Stimulated activated CD8-positive, alpha-beta memory T cell treated with anti-CD3 and anti-CD28 coated beads, Interleukin-2, amount 100 ng/mL, for 48 hours (primary cell): ENCODE data around the gene ECE1.

Experiments
- DNase-seq, 2 donors: peaks; one replicate each; pipeline ENCODE4 v3.0.0-alpha.2; 2020; ENCODE audit warnings: low read depth in 2 of 2

Gene ECE1

DNA sequence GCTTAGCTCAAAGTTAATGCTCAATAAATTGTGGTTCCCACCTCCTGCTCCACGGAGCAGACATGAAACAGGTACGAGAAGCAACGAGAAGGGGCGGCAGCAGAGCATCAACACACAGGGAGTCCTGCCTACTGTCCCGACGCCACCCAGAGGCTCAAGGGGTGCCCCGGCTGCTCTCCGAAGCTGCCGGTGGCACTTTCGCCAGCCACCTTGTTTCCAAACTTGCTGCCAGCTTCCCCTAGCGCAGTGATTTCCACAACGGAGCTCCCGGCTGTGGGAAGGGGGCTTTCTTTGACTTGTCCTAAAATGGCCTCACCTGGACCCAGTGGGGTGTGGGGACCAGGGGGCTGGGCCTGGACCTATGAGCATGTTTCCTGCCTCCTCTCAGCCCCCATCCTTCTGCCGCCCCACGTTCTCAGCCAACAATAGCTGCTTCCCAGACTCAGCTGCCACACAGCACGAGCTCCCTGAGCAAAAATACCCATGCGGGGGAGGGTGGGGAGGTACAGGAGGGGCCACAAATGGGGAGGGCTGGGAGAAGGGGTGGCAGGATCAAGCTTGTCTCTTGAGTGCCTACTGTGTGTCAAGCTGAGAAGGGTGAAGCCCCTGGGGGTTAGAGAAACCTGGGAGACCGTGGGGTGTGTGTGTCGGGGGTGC is 35.6 kb upstream of the ECE1 start:
- DNase-seq, result no peak

DNA sequence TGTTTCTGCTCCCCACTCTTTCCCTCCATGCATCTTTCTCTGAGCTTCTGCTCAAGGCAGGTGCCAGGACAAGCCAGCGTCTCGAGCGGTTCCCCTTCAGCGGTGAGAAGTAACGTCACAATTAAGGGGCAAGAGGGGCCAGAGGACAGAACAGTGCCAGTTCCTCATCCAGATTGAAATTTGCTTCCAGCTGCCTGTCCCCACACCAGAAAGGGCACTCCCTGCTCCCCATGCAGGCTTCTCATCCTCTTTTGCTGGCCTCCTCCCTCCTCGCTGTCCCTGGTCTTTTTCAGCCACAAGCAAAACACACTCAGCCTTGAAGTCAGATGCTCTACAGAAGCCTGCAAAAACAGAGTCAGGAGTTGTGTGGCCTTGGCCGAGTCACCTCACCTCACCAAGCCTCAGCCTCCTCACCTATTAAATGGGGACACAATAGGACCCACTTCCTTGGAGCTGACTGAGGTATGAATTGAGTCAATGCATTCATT is 35.0 kb upstream of the ECE1 start:
- DNase-seq, result no peak

- DNase-seq, result peak; percentile 63 to 73
These were observed 34.3 kb upstream of the ECE1 start for GRCh38 chr1:21324368-21325141.

DNA sequence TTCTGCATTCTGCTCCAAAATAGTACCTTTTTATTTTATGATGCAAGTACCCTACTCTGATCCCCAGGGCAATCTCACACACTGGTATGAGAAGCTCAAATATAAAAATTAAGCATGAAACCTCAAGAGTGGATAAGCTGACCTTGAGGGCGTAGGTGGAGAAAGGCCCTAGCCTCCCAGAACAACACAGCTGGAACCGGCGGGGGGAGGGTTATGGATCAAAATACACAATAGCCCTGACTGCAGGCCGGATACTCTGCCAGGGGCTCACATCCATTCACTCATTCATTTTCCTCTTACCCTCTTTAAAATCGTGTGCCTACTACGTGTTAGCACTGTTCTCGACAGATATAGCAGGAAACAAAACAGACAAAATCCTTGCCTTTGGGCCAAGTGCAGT is 32.8 kb upstream of the ECE1 start:
- no peak for DNase-seq

DNA sequence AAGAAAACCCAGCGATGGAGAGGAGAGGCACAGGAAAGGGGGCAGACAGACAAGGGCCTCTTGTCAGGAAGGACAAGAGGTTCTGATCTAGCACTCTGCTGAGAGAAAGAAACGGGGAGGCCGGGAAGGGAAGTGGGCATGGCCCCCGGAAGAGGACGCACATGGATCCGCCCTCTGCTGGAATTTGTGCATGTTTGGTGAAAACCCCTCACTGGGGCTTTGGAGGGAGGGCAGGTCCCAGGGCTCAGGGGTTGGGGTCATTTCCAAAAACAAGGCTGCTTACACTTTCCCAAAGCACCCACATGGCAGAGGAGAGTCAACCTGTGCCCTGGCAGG is 32.4 kb upstream of the ECE1 start:
- no peak for DNase-seq

DNA sequence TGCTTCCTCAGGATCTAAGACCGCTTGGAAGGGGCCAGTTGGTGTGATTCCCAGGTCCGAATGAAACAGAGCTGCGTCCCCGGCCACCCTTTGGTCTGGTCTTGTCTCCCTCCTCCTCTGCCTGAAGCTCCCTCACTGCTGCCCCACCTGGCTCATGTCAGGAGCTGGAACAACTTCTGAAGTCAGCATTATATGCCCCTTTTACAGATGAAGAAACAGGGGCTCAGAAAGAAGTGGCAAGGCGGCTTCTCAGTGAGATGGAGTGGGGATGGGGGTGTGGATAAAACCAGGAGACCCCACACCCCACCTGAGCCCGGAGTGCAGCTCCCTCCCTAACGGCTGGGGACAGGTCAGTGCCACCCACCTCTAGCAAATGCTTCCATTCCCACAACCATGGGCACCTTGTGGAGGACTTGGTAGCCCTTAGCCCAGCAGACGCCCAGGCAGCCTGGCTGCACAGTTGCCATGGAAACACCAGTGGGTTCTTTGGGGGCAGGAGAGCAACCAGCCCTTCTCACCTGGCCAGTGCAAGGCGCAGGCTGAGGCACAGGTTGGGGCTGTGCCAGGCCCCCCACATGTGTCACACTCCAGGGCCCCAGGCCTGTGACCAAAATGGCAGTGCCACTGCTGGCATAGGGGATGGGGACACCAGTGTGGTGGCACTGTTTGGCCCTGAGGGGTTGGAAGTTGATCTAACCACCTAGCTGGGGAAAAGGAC is 31.9 kb upstream of the ECE1 start:
- no peak for DNase-seq

GRCh38 chr1:21320410-21321108 is 30.3 kb upstream of the ECE1 start:
- no peak for DNase-seq

DNA sequence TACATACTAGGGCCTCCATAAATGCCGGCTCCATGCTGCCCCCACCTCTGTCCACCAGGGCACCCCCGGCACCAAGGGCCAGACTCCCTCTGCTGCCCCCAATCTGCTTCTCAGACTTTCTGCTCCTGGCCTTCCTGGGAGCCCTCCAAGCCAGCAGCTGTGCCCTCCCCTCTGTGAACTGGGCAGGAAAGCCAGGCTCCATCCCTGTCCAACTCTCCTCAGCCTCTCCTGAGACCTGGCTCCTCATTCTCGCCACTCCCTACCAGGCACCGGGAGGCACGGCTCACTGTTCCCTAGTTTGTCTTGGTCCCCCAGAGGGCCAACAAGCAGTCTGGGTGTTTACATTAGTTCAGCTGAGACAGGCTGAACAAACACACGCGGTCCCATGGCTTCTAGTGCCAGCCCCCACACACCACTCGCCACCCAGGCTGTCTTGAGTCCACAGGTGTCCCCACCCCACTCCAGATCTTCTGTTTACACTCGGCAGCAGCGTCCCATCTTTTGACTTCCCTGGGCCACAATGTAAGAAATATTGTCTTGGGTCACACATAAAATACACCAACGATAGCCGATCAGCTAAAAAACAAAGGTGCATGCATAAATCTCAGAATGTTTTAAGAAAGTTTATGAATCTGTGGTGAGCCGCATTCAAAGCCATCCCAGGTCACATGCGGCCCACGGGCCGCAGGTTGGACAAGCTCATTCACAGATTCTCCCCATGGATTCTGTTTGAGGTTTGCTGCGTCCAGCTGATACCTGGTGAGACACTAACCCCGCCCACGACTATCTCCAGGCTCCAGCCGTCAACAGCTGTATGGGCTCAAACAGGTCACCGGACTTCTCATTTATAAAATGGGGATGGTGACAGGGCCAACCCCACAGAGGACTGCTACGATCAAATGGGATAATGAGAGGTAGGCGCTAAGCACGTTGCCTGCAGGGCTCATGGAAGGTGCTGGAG is 29.5 kb upstream of the ECE1 start:
- no peak for DNase-seq

DNA sequence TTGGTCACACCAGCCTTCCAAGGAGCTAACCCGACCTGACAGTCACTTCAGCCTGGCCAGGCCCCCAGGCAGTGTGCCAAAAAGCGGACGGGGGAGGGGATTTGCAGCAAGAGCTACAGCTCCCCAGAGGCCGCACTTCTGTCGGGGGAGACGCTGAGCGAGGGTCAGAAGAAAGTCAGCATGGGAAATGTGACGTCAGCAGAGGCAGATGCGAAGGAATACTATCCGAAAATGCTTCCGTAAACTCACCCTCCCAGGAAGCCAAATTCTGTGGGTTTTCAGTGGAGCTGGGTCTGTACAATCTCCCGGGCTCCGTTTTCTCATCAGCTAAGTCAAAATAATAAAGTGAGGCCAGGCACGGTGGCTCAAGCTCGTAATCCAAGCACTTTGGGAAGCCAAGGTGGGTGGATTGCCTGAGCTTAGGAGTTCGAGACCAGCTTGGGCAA is 28.5 kb upstream of the ECE1 start:
- DNase-seq, result no peak

DNA sequence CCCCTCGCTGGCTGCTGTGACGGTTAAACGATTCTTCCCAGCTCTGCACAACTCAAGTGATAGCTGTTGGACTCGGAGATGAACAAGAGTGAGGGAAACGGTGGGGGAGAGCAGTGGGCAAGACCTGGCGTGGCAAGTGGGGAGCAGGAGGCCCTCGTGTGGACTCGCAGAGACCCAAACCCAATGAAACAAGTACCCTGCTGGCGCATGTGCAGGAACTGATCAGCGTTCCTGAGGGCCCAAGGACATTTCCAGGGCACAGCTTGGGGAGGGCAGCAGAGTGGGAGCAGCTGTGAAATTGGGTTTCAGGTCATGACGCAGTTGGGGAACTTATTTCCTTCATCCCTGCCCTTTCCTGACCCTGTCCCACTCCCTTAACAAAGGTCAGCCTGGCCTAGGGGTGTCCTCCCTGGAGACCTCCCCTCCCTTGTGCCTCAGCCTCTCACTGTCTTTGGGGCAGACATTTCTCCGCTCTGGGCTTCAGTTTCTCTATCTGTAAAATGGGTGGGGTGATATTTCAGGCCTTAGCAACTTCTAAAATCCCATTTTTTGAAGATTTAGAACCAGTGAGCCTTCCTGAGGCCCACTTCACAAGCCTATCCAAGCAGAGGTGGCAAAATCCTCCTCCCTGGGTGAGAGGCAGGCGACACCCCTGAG is 27.9 kb upstream of the ECE1 start:
- no peak for DNase-seq

DNA sequence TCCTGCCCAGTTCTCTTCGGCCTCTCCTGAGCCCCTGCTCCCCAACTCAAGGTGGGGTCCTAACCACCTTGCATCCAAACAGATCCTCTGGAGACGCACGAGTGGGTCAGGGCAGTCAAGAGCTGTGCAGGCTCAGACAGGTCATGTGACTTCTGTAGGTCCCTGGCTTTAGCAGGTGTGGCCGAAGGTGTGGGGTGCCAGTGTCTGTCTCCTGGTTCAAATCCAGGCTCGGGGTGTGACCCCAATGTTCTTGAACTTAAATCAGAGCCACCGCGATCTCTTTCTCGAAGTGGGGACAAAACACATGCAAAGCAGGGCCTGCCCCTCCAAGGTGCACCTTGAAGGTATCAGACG is 27.4 kb upstream of the ECE1 start:
- DNase-seq, result no peak

GRCh38 chr1:21317035-21317689 is 26.9 kb upstream of the ECE1 start:
- DNase-seq, result no peak

GRCh38 chr1:21314743-21315396 is 24.6 kb upstream of the ECE1 start:
- no peak for DNase-seq

DNA sequence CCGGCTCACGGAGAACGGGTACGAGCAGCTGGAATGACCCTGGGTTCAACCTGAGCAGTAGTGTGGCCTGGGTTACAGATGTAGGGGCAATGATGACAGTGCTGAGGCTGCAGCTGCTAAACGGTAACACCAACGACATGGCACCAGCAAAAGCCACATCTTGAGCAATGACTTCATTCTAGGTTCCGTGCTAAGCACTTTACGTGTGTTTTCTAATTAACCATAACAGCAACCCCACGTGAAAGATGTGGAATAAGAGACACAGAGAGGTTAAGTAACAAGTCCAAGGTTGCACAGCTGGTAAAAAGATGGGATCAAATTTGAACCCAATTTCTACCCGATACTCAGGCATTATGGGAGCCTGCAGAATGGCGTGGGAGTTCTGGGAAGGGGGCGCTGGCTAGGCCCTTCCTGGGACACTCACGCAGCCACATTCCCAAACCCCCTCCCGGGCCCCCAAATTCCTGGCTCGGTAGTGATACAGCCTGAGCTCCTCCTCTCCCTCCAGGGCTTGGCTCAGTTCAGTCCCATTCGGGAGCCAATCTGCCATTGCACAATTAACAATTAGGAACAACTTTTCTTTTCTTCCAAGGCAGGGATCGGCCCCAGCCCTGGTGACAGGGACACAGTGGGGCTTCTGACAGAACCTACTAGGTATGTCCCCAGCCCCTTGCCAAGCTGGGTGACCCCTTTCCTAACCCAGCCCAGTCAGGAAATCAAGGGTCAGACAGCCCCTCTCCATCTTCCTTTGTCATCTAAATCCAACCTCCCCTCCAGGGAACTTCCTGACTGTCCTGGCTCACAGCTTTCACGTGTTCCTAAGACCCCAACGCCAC is 23.8 kb upstream of the ECE1 start:
- DNase-seq, result no peak

DNA sequence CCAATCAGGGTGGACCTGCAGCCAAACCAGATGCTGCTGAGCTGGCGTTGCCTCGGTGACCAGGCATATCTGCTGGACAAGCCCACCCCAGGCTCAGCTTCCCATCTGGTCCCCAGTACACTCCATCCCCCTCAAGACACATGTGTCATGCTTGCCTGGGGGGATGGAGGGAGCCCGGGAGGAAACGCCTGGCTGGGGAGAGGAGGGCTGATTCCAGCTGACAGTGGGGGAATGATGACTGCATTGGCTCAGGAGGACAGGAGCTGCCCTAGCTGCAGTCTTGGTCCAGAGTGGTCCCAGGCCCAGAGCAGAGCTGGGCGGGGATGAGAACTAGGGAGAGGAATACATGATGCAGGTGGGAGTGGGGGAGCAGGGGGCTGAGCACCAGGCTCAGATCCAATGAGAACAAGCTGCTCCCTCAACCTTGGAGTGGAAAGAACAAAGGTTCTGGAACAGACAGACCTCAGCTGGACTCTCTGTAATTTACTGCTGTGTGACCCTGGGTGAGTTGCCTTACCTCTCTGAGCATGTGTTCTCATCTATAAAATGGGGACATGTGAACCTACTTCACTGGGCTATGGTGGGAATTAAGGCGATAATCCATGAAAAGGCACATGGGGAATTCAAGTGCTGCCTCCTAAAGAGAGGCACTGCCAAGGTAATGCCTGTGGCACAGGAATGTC is 23.1 kb upstream of the ECE1 start:
- no peak for DNase-seq

- no peak for DNase-seq
These were observed 22.2 kb upstream of the ECE1 start for GRCh38 chr1:21312407-21312992.

GRCh38 chr1:21311016-21311415 is 20.8 kb upstream of the ECE1 start:
- DNase-seq, result no peak
